ENCODE results near the gene GRAMD1A.
"Not testable (repeated sequence)": the region's sequence is repeated elsewhere in the genome, so short reads cannot be mapped to it uniquely, and the experiment has no call there.

GRAMD1A gene

GRCh38 chr19:35004517-35005255 is 4.6 kb downstream of the GRAMD1A start:
- no peak for DNase-seq (ENCODE audit: low read depth)

GRCh38 chr19:35005256-35005977 is 5.3 kb downstream of the GRAMD1A start:
- DNase-seq (ENCODE audit: low read depth) = no peak

- DNase-seq (ENCODE audit: low read depth) = not testable (repeated sequence)
These were observed 5.9 kb downstream of the GRAMD1A start for GRCh38 chr19:35006007-35006341.

- no peak for DNase-seq (ENCODE audit: low read depth)
These were observed 6.3 kb downstream of the GRAMD1A start for GRCh38 chr19:35006342-35006998.

GRCh38 chr19:35006999-35007365 is 6.9 kb downstream of the GRAMD1A start:
- no peak for DNase-seq (ENCODE audit: low read depth)

- DNase-seq (ENCODE audit: low read depth) = not testable (repeated sequence)
These were observed 7.3 kb downstream of the GRAMD1A start for GRCh38 chr19:35007427-35007826.

- DNase-seq (ENCODE audit: low read depth) = no peak
These were observed 8.8 kb downstream of the GRAMD1A start for GRCh38 chr19:35008891-35009341.

- DNase-seq (ENCODE audit: low read depth) = no peak
These were observed 9.6 kb downstream of the GRAMD1A start for GRCh38 chr19:35009424-35010415.

GRCh38 chr19:35011091-35011689 is 11.1 kb downstream of the GRAMD1A start:
- no peak for DNase-seq (ENCODE audit: low read depth)

- no peak for DNase-seq (ENCODE audit: low read depth)
These were observed 11.9 kb downstream of the GRAMD1A start for GRCh38 chr19:35011737-35012682.

GRCh38 chr19:35013041-35013819 is 13.1 kb downstream of the GRAMD1A start:
- DNase-seq (ENCODE audit: low read depth) = peak; percentile 59

- DNase-seq (ENCODE audit: low read depth) = no peak
These were observed 14.0 kb downstream of the GRAMD1A start for GRCh38 chr19:35013820-35014754.

GRCh38 chr19:35014774-35015173 is 14.7 kb downstream of the GRAMD1A start:
- not testable (repeated sequence) for DNase-seq (ENCODE audit: low read depth)

- DNase-seq (ENCODE audit: low read depth) = no peak
These were observed 15.3 kb downstream of the GRAMD1A start for GRCh38 chr19:35015270-35015953.

- DNase-seq (ENCODE audit: low read depth) = no peak
These were observed 15.8 kb downstream of the GRAMD1A start for GRCh38 chr19:35015954-35016351.

GRCh38 chr19:35017507-35017906 is 17.4 kb downstream of the GRAMD1A start:
- no peak for DNase-seq (ENCODE audit: low read depth)

- no peak for DNase-seq (ENCODE audit: low read depth)
These were observed 18.3 kb downstream of the GRAMD1A start for GRCh38 chr19:35018379-35018778.

- DNase-seq (ENCODE audit: low read depth) = no peak
These were observed 19.0 kb downstream of the GRAMD1A start for GRCh38 chr19:35019144-35019543.

Measured in stimulated activated CD8-positive, alpha-beta memory T cell treated with anti-CD3 and anti-CD28 coated beads, Interleukin-7, amount 100 ng/mL, for 24 hours (primary cell).